NCI-H2107 (cell line): ENCODE measurements around the gene TESK1.

Source experiments
- DNase-seq: peaks from one replicate; lab custom pipeline; 2025; lab: John Stamatoyannopoulos, UW

TESK1 gene

GRCh38 chr9:35649431-35650340 is 44.6 kb downstream of the TESK1 start:
- DNase-seq = no peak

- no peak for DNase-seq
Observed at GRCh38 chr9:35650341-35651158, 45.5 kb downstream of the TESK1 start, which contains the start of gene SIT1. Gene SIT1 (minus strand): TSS chr9:35650931. CDS start chr9:35650853, 78 bp downstream.

- DNase-seq = no peak
Observed at GRCh38 chr9:35651956-35652828, 47.1 kb downstream of the TESK1 start.

- DNase-seq = no peak
Observed at GRCh38 chr9:35652829-35653209, 47.8 kb downstream of the TESK1 start.

DNA sequence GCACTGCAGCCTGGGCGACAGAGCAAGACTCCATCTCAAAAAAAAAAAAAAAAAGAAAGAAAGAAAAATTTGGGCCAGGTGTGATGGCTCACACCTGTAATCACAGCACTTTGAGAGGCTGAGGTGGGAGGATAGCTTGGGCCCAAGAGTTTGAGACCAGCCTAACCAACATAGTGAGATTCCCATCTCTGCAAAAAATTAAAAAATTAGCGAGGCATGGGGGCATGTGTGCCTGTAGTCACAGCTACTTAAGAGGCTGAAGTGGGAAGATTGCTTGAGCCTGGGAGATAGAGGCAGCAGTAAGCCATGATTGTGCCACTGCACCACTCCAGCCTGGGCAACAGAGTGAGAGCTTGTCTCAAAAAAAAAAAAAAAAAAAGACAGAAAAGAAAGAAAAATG is 48.5 kb downstream of the TESK1 start:
- no peak for DNase-seq

DNA sequence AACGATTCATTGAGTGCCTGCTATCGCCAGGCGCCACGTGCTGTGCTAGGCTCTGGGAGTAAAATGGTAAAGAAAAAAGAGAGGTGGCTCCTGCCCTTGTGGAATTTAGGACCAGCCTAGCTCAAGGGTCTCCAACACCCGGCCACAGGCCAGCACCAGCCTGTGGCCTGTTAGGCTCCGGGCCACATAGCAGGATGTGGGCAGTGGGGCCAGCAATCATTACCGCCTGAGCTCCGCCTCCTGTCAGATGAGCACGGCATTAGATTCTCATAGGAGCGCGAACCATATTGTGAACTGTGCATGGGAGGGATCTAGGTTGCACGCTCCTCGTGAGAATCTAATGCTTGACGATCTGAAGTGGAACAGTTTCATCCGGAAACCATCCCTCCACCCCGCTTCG is 51.3 kb downstream of the TESK1 start:
- no peak for DNase-seq

- DNase-seq = no peak
Observed at GRCh38 chr9:35656831-35657545, 51.9 kb downstream of the TESK1 start.

GRCh38 chr9:35657546-35658136 is 52.6 kb downstream of the TESK1 start, which contains the start of gene RMRP:
Gene RMRP (minus strand): TSS chr9:35658019.
- DNase-seq = peak; percentile 91

DNA sequence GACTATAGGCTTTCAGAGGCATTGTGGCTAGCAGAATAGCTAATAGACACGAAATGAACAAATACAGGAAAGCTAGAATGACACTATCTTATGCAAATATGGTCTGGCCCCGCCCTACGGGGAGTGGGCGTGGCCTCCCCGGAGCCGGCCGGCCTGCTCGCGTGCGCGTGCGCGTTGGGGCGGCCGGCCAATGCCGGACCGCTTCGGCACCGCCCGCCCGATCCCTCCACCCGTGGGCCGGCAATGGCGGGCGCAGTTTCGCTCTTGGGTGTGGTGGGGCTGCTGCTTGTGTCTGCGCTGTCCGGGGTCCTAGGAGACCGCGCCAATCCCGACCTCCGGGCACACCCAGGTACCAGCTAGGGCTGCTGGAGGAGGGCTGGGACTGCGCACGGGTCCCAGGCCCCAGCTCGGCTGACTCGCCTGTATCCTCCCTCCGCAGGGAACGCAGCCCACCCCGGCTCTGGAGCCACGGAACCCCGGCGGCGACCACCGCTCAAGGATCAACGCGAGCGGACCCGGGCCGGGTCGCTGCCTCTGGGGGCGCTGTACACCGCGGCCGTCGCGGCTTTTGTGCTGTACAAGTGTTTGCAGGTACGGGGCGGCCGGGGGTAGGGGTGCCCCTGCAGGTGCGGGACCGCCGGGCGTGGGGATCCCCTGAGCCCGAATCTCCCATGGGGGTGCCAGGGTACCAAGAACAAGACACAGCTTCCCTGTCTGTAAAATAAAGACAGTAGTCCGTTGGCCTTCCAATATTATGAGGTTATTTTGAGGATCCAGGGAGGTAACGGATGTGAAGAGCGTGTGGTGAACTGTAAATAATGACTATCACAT is 53.3 kb downstream of the TESK1 start, which contains the start of gene CCDC107:
CCDC107 (plus strand) TSS at position 156 of the 831 bp plus-strand sequence; CDS start at position 244, 88 bp downstream.
- DNase-seq = peak; percentile 67

DNA sequence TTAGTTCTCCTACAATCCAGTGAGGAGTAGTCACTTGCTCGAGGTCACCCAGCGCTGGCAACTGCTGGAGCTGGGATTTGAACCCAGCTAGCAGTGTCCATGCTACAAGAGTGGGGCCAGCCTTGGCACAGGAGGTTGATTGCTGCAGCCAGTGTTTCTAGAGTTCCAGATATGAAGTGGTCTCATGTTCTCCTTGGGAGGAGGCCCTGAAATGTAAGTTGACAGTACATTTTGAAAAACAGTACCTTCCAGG is 53.8 kb downstream of the TESK1 start:
- no peak for DNase-seq

DNA sequence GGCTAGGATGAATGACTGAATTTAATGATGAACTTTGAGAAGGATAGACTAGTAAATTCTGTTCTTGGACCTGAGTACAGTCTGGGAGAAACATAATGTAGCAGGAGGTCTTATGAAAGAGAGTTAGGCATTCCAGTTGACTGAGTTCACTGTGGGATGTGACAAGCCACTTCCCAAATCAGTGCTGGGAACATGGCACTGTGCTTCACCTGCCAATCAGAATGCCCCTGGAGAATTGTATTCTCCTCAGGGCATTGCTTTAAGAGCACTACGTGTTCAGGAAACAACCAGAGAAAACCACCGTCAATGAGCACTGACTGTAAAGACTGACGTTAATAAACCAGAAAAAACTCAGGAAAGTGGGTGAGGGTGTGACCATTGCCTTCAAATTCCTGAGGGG is 54.3 kb downstream of the TESK1 start:
- no peak for DNase-seq
